GM20431 (cell line): ENCODE data around the gene ZFP64.
"Not testable (repeated sequence)": the region's sequence is repeated elsewhere in the genome, so short reads cannot be mapped to it uniquely, and the experiment has no call there.

Experiments
- in situ Hi-C: fragments of 300-500 bp; cut with MseI, MboI; formaldehyde crosslinking; loops from one replicate; pipeline ENCODE4 v1.15.0; 2020; ENCODE audit warnings: low sequenced_read_pairs; ENCODE audit not compliant: unreplicated experiment

ZFP64 gene

DNA sequence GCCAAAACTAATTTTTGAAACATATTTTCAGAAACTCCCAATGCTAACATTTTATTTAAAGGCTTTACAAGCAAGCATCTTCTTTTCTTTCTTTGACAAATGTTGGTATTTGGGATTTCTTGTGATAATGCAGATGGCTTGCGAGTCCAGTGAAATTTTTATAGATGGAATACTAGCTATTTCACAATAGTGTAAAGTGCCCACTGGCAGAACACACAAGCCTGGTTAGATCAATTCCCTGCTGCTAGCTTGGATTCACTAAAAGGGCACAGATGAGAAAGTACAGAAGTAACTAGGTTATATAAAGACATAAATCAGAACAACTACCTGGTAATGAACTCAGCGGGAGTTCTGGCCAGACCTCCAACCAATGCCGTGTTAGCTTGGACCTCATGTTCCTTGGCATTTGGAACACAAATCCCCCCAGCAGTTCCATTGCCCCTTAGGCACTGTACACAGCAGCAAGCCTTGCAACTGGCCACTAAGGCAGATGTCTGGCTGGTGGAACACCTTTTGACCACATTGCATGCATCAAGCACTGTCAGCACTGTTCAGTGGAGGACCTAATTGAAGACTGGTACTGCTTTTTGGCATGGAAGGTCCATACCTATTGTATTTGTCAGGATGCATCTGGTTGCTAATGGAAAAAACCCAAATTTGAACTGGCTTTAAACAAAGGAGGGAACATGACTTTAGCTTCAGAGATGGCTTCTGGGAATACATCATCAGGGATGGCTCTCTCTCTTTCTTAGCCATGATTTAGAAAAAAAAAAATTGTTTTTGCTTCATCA is 15.6 kb upstream of the ZFP64 start:
- in situ Hi-C loops: no loop called here

- in situ Hi-C loops: no loop called here
These were observed 12.6 kb upstream of the ZFP64 start for GRCh38 chr20:52204136-52204535.

- in situ Hi-C loops: no loop called here
These were observed 9.8 kb upstream of the ZFP64 start for GRCh38 chr20:52201395-52201794.

GRCh38 chr20:52200870-52201269 is 9.3 kb upstream of the ZFP64 start:
- in situ Hi-C loops: no loop called here

GRCh38 chr20:52196845-52197244 is 5.3 kb upstream of the ZFP64 start:
- in situ Hi-C loops: no loop called here

DNA sequence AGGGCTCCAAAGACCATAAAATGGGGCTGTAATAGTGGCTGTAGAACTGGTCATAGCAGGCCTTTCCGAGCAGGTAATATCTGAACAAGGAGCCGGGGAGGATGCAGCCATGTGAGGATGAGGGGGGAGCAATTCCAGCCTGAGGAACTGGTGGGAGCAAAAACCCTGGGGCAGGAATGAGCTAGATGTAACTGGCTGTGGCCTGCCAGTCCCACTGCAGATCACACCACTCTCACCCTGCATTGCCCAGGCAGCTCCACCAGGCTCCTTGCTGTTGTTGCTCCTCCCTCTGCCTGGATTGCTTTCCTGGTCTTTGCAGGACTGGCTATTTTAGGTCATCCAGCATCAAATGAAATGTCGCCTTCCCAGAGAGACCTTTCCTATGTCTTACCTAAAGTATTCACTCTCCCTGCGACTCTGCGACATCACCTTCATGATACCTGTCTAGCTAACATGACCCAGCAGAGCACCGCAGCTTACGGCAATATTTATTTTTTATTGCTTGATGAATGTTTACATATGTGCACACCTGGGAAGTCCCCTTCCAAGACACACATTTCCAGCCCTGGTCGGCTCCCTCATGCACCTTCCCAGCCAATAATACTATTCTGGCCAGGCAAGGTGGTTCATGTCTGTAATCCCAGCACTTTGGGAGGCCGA is 2.4 kb upstream of the ZFP64 start:
- in situ Hi-C loops: no loop called here

DNA sequence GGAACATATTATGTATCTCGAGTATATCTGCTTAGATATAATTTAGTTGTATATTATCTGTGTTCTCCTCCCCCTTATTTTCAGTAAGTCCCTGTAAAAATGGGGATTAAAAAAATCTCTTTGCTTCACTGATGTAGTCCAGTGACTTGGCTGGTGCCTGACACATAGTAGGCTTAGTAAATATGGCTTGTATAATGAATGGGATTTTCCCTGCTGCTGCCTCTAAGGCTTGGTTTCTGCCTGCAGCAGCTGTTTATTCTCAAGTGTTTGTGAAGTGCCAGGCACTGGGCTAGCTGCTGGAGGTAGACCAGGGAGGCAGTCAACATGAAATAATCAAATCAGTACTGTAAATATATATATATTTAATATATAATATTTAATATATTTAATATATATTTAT is 1.6 kb upstream of the ZFP64 start:
- in situ Hi-C loops: no loop called here

DNA sequence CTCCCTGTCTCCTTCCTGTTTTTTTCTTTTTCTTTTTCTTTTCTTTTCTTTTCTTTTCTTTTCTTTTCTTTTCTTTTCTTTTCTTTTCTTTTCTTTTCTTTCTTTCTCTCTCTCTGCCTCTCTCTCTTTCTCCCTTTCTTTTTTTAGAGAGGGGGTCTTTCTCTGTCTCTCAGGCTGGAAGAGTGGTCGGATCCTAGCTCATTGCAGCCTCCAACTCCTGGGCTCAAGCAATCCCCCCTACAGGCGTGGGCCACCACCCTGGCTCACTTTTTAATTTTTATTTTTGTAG is 1.1 kb upstream of the ZFP64 start:
- in situ Hi-C loops: not testable (repeated sequence)

DNA sequence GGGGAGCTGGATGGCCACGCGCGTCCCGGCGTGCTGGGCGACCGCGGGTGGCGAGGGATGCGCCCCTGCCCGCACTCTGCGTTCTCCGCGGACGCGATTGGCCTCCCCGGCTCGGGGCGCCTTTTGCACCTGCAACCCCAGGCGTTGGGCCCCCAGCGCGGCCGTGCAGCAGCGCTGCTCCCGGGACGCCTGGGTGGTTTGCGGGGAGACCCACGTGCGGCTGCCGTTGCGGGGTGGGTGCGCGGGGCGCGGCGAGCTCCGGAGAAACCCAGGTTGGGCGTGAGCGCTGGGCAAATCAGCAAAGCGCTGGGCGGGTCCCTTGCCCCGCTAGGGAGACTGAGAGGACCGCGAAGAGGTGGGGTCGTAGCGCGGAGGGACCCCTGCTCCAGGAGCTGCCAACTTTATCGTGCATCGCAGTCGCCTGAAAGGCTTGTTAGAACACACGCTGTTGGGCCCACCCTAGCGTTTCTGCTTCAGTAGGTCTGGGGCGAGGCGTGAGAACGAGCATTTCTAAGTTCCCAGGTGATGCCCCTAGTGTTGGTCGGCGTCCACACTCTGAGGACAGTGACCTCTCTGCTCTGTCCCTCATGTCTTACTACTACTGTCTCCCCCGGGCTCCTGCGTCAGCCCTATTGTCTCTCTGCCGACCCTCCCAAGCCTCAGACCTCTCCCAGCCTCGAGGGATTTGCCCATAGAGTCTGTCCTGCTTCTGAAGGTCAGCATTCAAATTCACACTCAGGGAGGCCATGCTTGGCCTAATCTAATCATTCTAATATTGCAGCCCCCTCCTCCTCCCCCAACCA is 538 bp upstream of the ZFP64 start:
- in situ Hi-C loops: no loop called here

DNA sequence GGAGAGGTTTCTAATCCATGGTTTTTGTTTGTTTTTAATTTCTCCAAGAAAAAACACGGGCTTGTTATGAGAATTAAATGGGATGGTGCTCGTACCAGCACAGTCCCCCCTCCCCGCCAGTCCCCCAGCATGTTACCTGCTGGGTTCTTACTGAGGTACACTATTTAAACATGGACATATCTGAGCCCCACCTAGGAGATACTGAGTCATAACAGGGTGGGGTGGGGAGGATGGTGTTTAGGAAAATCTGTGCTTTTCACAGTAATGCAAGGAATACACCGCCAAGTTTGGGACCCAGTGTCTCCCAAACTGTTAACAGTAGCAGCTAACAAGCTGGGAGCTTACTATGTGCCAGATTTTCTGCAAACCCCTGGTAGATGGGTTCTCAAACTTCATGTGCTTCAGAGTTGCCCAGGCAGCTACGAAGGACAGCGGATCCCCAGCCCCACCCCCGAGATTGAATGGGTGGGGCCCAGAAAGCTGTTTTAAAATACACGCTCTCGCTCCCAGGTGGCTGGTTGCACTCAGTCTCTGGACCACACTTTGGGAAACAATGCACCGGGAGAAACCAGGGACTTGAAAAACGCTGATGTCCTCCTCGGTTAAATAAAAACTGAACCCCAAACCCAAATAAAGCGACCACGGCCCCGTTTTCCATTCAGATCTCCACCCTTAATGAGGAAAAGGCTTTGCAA is 995 bp downstream of the ZFP64 start:
- in situ Hi-C loops: no loop called here

GRCh38 chr20:52181766-52182165 is 9.8 kb downstream of the ZFP64 start:
- in situ Hi-C loops: no loop called here

DNA sequence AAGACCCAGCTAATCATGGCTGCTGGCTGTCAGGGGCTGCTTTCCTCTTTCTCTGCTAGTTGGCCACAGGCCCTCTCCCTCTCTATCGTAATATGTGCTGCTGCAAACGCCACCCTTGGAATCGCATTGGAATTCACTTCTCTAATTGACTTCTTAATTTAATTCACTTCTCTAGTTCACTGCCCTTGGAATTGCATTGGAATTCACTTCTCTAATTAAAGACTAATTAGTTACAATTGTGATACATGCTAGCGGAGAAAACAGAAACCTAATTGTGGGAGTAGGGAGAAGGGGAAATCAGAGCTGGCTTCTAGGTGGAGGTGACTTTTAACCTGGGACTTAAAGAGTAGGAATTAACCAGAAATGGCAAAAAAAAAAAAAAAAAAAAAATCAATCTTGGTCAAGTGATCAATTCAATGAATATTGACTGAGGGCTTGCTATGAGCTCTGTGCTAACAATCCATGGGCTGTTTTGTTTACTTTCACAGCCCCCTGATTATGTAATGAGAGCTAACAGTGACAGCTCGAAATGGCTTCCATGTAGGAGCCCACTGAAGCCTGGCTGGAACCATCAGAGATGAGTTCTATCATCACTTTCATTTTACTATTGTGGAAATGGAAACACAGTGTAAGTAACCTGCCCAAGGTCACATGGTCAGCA is 11.3 kb downstream of the ZFP64 start:
- in situ Hi-C loops: no loop called here

- in situ Hi-C loops: no loop called here
These were observed 12.0 kb downstream of the ZFP64 start for GRCh38 chr20:52179331-52180179.

- in situ Hi-C loops: no loop called here
These were observed 12.9 kb downstream of the ZFP64 start for GRCh38 chr20:52178691-52179090.

DNA sequence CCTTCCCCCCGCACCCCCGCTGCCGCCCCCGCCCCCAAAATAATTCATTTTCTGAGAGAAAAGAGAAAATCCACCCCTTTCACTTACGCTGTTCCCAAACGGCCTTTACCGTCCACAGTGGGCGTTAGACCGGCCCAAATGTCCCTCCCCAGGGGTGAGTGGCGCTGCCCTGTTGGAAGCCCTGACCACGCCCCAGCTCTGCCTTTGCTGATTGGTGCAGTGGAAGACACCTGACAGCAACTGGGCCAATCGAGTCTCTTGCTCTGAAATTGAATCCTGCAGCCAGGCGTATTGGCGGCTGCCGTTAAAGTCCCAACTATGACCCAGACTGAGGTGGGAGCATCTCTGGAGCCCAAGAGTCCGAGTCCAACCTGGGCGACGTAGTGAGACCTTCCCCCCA is 15.7 kb downstream of the ZFP64 start:
- in situ Hi-C loops: no loop called here

DNA sequence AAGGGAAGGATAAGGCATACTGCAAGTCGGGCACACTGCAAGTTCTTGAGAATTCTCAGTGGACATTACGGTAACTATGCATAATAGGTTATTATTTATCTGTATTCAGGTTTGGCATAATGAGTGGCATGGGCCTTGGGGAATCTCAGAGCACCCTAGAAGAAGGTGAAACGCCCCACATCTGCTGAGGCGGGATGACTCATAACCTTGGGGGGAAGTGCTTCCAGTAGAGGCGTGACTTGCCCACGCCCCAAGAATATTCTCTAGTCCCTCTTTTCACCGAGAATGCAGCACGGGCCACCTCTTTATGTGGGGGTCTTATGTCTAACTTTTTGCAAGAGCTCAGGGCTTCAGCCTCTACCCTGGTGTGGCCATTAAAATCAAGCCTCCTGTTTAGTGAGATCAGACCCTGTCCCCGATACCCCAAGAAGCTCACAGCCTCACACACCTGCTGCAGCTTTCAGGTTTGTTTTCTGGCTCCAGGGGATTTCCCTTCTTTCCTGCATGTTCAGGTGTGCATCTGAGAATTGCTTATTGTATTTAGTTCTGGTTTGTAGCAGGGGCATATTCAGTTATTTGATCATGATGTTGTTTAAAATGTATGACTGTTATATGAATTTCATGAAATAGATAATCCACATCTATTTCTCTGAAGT is 19.1 kb downstream of the ZFP64 start:
- in situ Hi-C loops: no loop called here

- in situ Hi-C loops: no loop called here
These were observed 20.6 kb downstream of the ZFP64 start for GRCh38 chr20:52171025-52171424.

- in situ Hi-C loops: no loop called here
These were observed 23.5 kb downstream of the ZFP64 start for GRCh38 chr20:52168116-52168515.
